Measurements from ENCODE around the gene OSTF1. TPM values are rescaled to one million over a fixed set of nuclear protein-coding genes. Genes with fewer than 3 reads are reported as not detected.
A peak's percentile ranks its signal among the peaks of the same experiment; 100 is the strongest.

The OSTF1 gene, protein sequence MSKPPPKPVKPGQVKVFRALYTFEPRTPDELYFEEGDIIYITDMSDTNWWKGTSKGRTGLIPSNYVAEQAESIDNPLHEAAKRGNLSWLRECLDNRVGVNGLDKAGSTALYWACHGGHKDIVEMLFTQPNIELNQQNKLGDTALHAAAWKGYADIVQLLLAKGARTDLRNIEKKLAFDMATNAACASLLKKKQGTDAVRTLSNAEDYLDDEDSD
- total RNA-seq (2014; rRNA removed; shearing (Covaris generic)), result 49.2 and 49.6 TPM in 2 replicates

DNA sequence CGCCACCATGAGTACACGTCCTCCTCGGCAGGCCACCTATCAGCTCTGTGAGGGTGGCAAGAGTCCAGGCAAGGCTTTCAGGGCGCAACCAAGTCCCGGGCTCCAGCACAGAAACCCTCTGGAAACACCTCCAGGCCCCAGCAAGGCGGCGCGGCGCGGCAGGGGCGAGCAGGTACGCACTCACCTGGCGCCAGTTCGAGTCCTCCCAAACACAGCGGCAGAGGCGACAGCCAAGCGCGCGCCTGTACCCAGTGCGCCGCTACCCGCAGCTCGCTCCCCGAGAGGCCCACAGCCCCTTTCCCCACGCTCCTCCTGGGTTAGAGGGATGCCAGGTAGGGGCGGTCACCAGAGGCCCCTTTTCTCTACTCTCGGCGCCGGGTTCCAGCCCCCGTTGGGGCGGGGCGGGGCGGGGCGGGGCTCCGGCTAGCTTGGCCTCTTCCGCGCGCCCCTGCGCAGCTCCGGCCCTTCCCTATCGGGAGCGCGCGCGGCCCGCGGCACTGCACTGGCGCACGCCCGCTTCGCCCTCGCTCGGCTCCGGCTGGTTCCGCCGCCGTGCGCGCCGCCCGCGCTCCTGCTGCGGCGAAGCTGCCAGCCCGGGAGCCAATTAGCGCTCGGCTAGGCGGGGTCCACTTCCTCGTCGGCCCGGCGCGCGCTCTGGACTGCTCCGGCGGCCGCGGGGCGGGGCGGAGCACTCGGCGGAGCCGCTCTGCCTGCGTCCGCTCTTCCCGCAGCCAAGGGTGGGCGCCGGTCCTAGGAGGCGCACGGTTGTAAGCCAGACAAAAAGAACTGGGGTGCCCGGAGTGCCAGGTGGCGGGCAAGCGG is at the start of gene OSTF1, which contains the start of gene NMRK1:
OSTF1 (plus strand) TSS at position 691 of the 822 bp plus-strand sequence. CDS start 179 bp downstream, outside the sequence.
NMRK1 (minus strand) TSS at position 332 of the 822 bp plus-strand sequence. CDS start 5,040 bp downstream, outside the sequence.
- peaks cover 11% of the 10 kb centered on the region for H3K4me1 ChIP-seq

GRCh38 chr9:75039009-75039408 is 49.3 kb upstream of the OSTF1 start:
- no peaks in the 10 kb centered on the region for H3K36me3 ChIP-seq
- no peaks in the 10 kb centered on the region for H3K4me1 ChIP-seq
- H3K27me3 ChIP-seq, result 0 out of 2 replicates have a peak, but pooled peaks cover 2% of the 10 kb centered on the region
- H3K4me3 ChIP-seq, result no peak overlapping the region
- no peak for DNase-seq
- no peaks in the 10 kb centered on the region for H3K9me3 ChIP-seq (replicated peaks)
- no peak overlapping the region for H3K27ac ChIP-seq

More for the DNA sequence above, at the start of gene OSTF1, which contains the start of gene NMRK1:
- Histone ChIP-seq H3K27me3 (no peaks in the 10 kb centered on the region), H3K9me3 (replicated peaks) (no peaks in the 10 kb centered on the region), H3K4me3 (peak within 1 kb of the TSS; percentile 96), H3K36me3 (no peaks in the 10 kb centered on the region), H3K27ac (peak within 1 kb of the TSS; percentile 100)
- peak; percentile 95 to 97 for DNase-seq

GRCh38 chr9:75039801-75040200 is 48.5 kb upstream of the OSTF1 start:
- no peaks in the 10 kb centered on the region for H3K9me3 ChIP-seq (replicated peaks)

DNA sequence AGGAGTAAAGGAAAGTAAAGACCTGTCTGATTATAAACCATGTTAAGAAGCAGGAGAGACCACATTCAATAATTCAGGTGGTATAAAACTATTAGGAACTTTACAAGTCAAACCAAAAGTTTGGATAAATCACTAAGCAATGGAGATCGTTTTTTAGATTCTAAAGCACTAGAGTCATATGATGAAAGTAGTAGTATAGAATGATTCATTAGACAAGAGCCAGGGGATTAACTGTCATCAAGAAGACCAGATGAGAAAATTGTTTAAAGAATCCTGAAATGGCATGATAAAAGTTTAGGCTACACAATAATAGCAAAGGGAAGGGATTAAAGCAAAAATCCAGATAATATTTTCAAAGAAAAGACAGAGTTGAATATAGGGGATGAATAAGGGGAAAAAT is 47.3 kb upstream of the OSTF1 start:
- no peak overlapping the region for H3K4me3 ChIP-seq
- no peaks in the 10 kb centered on the region for H3K9me3 ChIP-seq (replicated peaks)
- H3K4me1 ChIP-seq, result no peaks in the 10 kb centered on the region
- no peaks in the 10 kb centered on the region for H3K36me3 ChIP-seq
- DNase-seq, result no peak
- H3K27ac ChIP-seq, result no peak overlapping the region
- H3K27me3 ChIP-seq, result 0 out of 2 replicates have a peak, but pooled peaks cover 2% of the 10 kb centered on the region

More at GRCh38 chr9:75039801-75040200, 48.5 kb upstream of the OSTF1 start:
- no peaks in the 10 kb centered on the region for H3K36me3 ChIP-seq
- H3K4me3 ChIP-seq, result no peak overlapping the region
- H3K27ac ChIP-seq, result no peak overlapping the region
- DNase-seq, result no peak
- 0 out of 2 replicates have a peak, but pooled peaks cover 2% of the 10 kb centered on the region for H3K27me3 ChIP-seq
- H3K4me1 ChIP-seq, result no peaks in the 10 kb centered on the region

DNA sequence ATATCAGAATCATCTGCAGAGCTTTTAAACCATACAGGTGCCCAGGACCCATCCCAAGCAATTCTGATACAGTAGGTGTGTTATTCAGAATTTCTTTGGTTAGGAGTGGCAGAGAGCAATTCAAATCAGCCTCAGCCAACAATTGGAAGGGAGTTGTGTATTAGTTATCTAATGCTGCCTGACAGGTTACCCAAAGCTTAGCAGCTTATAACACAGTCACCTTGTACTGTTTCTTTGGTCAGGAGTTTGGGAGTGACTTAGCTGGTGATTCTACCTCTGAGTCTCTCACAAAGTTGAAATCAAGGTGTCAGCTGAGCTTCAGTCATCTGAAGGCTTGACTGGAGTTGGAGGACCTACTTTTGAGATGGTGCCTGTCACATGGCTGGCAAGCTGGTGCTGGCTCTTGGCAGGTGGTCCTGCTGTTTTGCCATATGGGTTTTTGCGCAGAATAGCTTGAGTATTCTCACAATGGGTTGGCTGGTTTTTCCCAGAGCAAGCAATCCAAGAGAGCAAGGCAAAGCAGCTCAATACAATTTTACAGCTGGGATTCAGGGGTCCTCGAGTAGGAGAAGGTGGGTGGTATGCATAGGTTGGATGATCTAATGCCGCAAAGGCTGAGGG is 41.5 kb upstream of the OSTF1 start:
- no peak overlapping the region for H3K4me3 ChIP-seq
- no peaks in the 10 kb centered on the region for H3K4me1 ChIP-seq
- H3K9me3 ChIP-seq (replicated peaks), result no peaks in the 10 kb centered on the region
- no peaks in the 10 kb centered on the region for H3K36me3 ChIP-seq
- 0 out of 2 replicates have a peak, but pooled peaks cover 5% of the 10 kb centered on the region for H3K27me3 ChIP-seq
- no peak overlapping the region for H3K27ac ChIP-seq
- DNase-seq, result no peak

DNA sequence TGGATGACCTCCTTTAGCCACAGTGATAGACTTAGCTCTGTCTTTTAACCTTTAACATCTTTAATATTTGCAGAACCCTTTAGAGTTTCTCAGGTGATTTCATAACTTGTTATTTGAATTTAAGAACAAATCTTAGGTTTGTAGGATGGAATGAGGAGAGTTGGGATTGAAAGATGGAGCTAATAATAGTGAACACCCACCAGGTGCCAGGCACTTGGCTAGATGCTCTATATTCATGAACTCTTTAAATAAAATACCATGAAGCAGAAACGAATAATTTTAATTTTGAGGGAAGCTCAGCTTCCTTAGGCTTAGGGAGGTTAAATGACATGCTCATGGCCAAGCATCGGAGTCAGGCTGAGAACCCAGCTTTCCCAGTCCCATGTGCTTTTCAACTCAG is 40.8 kb upstream of the OSTF1 start:
- Histone ChIP-seq H3K27ac (no peak overlapping the region), H3K36me3 (no peaks in the 10 kb centered on the region), H3K4me3 (no peak overlapping the region), H3K27me3 (0 out of 2 replicates have a peak, but pooled peaks cover 5% of the 10 kb centered on the region), H3K4me1 (no peaks in the 10 kb centered on the region), H3K9me3 (replicated peaks) (no peaks in the 10 kb centered on the region)
- no peak for DNase-seq

GRCh38 chr9:75051285-75051684 is 37.0 kb upstream of the OSTF1 start:
- DNase-seq, result no peak
- Histone ChIP-seq H3K27me3 (0 out of 2 replicates have a peak, but pooled peaks cover 5% of the 10 kb centered on the region), H3K4me3 (no peak overlapping the region), H3K9me3 (replicated peaks) (peaks cover 1% of the 10 kb centered on the region; the same call in 1 of the 2 replicates), H3K27ac (no peak overlapping the region), H3K36me3 (no peaks in the 10 kb centered on the region), H3K4me1 (no peaks in the 10 kb centered on the region)

DNA sequence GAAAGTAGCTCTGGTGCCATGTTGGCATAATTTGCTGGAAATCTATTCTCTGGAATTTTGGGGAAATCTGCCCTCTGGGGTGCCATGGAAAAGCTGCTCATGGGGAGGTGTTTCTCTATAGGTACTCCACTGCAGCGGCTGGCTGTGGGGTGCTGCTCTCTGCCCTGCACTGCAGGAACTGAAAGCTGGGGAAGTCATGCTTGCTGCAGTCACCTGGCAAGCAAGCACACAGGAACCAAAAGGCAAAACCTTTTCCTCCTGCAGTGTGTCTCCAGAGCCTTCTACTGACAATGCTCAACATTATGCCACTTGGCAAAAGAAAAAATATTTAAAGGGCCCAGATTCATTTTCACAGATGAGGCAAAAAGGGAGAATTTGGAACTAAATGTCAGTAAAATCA is 34.4 kb upstream of the OSTF1 start:
- no peaks in the 10 kb centered on the region for H3K36me3 ChIP-seq
- no peak for DNase-seq
- H3K27ac ChIP-seq, result no peak overlapping the region

GRCh38 chr9:75054368-75055001 is 33.8 kb upstream of the OSTF1 start:
- no peaks in the 10 kb centered on the region for H3K4me1 ChIP-seq

More for the DNA sequence above, 34.4 kb upstream of the OSTF1 start:
- Histone ChIP-seq H3K27me3 (no peaks in the 10 kb centered on the region), H3K4me3 (no peak overlapping the region), H3K9me3 (replicated peaks) (peaks cover 5% of the 10 kb centered on the region; the same call in 1 of the 2 replicates), H3K4me1 (no peaks in the 10 kb centered on the region)

GRCh38 chr9:75061169-75061568 is 27.1 kb upstream of the OSTF1 start:
- Histone ChIP-seq H3K4me1 (peaks cover 18% of the 10 kb centered on the region), H3K27ac (no peak overlapping the region), H3K27me3 (no peaks in the 10 kb centered on the region), H3K9me3 (replicated peaks) (peaks cover 10% of the 10 kb centered on the region), H3K4me3 (no peak overlapping the region), H3K36me3 (peaks cover 20% of the 10 kb centered on the region)
- DNase-seq, result no peak

More at GRCh38 chr9:75054368-75055001, 33.8 kb upstream of the OSTF1 start:
- H3K4me3 ChIP-seq, result no peak overlapping the region
- no peaks in the 10 kb centered on the region for H3K36me3 ChIP-seq
- H3K27me3 ChIP-seq, result no peaks in the 10 kb centered on the region
- H3K27ac ChIP-seq, result no peak overlapping the region
- DNase-seq, result no peak
- H3K9me3 ChIP-seq (replicated peaks), result peaks cover 8% of the 10 kb centered on the region

DNA sequence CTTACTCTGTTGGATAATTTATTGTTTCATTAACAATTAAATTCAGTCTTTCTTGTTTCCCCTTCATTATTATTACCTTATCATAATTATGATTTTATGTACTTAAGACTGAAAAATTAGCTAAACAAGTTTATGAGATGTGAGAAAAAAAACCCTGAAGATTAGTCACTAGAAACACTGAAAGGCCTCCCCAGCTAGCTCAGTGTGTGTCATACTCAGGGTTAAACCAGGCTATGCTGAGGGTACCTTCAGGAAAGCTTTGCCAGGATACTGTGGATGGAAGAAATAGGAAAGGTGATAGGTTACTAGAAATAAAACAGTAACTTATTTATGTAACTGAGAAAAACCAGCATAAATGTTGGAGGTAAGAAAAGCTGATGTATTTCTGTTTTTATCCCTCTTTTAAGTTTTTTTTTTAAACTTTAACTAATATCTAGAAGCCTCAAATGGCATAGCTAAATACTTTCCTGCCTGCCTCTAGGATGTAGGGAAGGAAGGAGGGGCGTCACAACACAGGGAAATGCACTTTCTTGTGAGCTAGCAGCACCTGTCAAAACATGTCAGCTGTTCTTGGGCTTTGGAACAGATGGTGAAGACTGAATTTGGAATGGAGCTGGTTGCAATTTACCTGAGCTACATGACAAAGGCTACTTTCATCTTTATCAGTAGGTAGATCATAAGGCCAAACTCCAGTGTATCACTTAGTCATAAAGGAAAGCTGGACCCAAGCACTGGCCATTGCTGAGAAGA is 24.6 kb upstream of the OSTF1 start:
- H3K9me3 ChIP-seq (replicated peaks), result peaks cover 5% of the 10 kb centered on the region; the same call in 1 of the 2 replicates
- DNase-seq, result peak; percentile 73 to 89
- peak overlapping the region; percentile 63 for H3K27ac ChIP-seq
- H3K27me3 ChIP-seq, result no peaks in the 10 kb centered on the region
- H3K4me3 ChIP-seq, result no peak overlapping the region
- H3K4me1 ChIP-seq, result peaks cover 18% of the 10 kb centered on the region
- H3K36me3 ChIP-seq, result peaks cover 31% of the 10 kb centered on the region

DNA sequence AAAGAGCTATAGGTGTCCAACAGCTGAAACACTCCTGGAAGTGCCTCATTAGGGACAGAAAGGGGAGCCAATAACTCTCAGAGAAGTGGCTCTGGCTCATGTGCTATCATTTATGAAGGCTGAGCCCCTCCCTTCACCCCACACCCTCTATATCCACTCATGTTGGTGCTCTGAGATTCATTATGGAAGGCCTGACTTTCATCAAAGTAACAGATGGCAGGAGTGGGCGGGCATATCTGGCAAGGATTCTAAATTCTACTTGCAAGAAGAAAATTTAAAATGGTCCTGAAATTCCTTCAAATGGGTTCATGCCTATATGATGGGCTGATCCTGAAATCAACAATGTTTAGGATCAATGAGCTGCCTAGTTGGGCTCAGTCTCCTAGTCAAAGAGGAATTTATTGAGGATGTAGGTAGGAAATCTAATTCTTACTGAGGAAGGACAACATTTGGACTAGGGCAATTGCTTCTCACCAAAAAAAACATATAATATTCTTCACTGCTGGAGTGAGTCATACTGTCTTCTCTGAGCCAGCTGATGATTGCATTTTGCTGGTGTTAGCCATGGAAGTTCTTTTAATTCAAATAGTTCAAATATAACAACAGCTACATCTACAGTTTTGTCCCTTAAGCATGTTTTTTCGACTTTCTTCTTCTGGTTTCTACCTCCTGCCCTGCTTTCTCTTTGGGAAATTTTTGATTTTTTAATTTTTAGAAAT is 23.8 kb upstream of the OSTF1 start:
- H3K9me3 ChIP-seq (replicated peaks), result peaks cover 2% of the 10 kb centered on the region; the same call in 1 of the 2 replicates
- peaks cover 18% of the 10 kb centered on the region for H3K4me1 ChIP-seq
- no peaks in the 10 kb centered on the region for H3K27me3 ChIP-seq
- H3K27ac ChIP-seq, result peak overlapping the region; percentile 63
- DNase-seq, result peak in 1 of 2 experiments; percentile 15
- peaks cover 35% of the 10 kb centered on the region for H3K36me3 ChIP-seq
- no peak overlapping the region for H3K4me3 ChIP-seq

GRCh38 chr9:75065510-75065909 is 22.8 kb upstream of the OSTF1 start:
- no peaks in the 10 kb centered on the region for H3K27me3 ChIP-seq
- peaks cover 18% of the 10 kb centered on the region for H3K4me1 ChIP-seq
- peaks cover 33% of the 10 kb centered on the region for H3K36me3 ChIP-seq
- H3K27ac ChIP-seq, result no peak overlapping the region
- no peak overlapping the region for H3K4me3 ChIP-seq
- no peak for DNase-seq
- H3K9me3 ChIP-seq (replicated peaks), result no peaks in the 10 kb centered on the region

Measured in SJCRH30 (cell line).